Medulla oblongata (tissue), 1 donor: ENCODE results near the gene DPP6.
"Not testable (repeated sequence)": the region's sequence is repeated elsewhere in the genome, so short reads cannot be mapped to it uniquely, and the experiment has no call there.

Source experiments
- DNase-seq: peaks from one replicate; pipeline ENCODE4 v3.0.0-alpha.2; 2015; ENCODE audit errors: extremely low spot score

DPP6 gene

GRCh38 chr7:154907651-154908620 is 855.7 kb downstream of the DPP6 start:
- no peak for DNase-seq

- DNase-seq, result no peak
Observed at GRCh38 chr7:154909241-154910105, 857.3 kb downstream of the DPP6 start.

GRCh38 chr7:154910125-154910524 is 857.9 kb downstream of the DPP6 start:
- DNase-seq, result no peak

- DNase-seq, result no peak
Observed at GRCh38 chr7:154910977-154911376, 858.8 kb downstream of the DPP6 start.

GRCh38 chr7:154911411-154911810 is 859.2 kb downstream of the DPP6 start:
- DNase-seq, result no peak

GRCh38 chr7:154911862-154912455 is 859.8 kb downstream of the DPP6 start:
- no peak for DNase-seq

- DNase-seq, result peak; percentile 13
Observed at GRCh38 chr7:154912871-154913637, 860.9 kb downstream of the DPP6 start.

- DNase-seq, result peak; percentile 91
Observed at GRCh38 chr7:154913638-154914307, 861.6 kb downstream of the DPP6 start.

GRCh38 chr7:154914308-154914995 is 862.3 kb downstream of the DPP6 start:
- DNase-seq, result no peak

- DNase-seq, result no peak
Observed at GRCh38 chr7:154914996-154915380, 862.8 kb downstream of the DPP6 start.

- no peak for DNase-seq
Observed at GRCh38 chr7:154915600-154915999, 863.4 kb downstream of the DPP6 start.

GRCh38 chr7:154916381-154916780 is 864.2 kb downstream of the DPP6 start:
- no peak for DNase-seq

- DNase-seq, result no peak
Observed at GRCh38 chr7:154916856-154917807, 864.9 kb downstream of the DPP6 start.

GRCh38 chr7:154917808-154918160 is 865.6 kb downstream of the DPP6 start:
- no peak for DNase-seq

- no peak for DNase-seq
Observed at GRCh38 chr7:154918266-154918665, 866.1 kb downstream of the DPP6 start.

- DNase-seq, result no peak
Observed at GRCh38 chr7:154918741-154919140, 866.5 kb downstream of the DPP6 start.

- DNase-seq, result no peak
Observed at GRCh38 chr7:154919344-154920225, 867.4 kb downstream of the DPP6 start.

GRCh38 chr7:154922472-154922871 is 870.3 kb downstream of the DPP6 start:
- not testable (repeated sequence) for DNase-seq
